GM19395 (cell line): Measurements from ENCODE around the gene ARL8A.
"Not testable (repeated sequence)": the region's sequence is repeated elsewhere in the genome, so short reads cannot be mapped to it uniquely, and the experiment has no call there.

Experiments used
- ATAC-seq: cut with Tn5 transposase; IDR thresholded peaks from one replicate; pipeline ENCODE4 v1.9.1; 2021; ENCODE audit warnings: mild to moderate bottlenecking, moderate library complexity; ENCODE audit not compliant: unreplicated experiment

The ARL8A gene

DNA sequence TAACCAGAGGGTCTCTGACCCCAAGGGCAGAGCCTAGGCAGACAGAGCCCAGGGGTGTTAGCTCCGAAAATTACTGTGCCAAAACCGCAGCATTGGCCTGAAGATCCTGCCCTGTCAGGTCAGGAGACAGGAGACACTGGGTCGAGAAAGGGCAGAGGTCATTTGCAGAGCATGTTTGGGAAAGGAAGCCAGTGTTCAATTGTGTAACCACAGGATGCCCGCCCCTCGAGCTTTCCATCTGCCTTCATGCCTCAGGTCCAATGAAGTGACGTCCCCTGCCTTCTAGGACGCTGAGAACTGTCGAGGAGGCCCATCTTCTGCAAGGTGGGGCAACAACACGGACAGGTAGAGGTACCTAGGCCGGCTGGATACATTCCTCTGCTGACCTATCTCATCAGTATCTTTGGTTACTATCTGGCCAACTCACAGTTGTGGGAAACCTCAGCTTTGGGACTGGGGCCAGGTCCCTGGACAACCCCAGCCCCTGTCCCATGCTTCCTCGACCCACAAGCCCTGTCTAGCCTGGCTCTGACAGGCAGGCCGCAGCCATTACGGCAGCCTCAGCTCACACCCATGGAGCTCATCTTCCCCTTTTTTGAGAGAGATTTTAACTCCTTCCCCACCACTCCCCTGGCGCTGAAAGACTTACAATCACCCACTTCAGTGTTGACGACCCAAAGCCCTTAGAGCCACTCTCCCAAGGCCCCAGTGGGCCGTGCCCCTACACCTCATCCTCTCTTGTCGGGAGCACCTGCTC lies 1.3 kb downstream of the ARL8A start:
- peak; percentile 29 for ATAC-seq

DNA sequence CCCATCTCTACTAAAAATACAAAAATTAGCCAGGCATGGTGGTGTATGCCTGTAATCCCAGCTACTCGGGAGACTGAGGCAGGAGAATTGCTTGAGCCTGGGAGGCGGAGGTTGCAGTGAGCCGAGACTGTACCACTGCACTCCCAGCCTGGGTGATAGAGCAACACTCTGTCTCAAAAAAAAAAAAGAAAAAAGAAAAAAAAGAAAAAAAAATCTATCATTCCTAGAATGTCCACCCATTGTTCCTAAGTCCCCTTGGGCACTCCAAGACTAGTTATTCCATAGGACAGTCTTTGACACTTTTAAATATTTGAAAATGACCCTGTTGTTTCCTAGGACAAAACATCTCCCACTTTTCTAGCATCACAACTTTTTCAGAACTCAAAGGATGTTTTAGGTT lies 3.1 kb downstream of the ARL8A start:
- not testable (repeated sequence) for ATAC-seq

DNA sequence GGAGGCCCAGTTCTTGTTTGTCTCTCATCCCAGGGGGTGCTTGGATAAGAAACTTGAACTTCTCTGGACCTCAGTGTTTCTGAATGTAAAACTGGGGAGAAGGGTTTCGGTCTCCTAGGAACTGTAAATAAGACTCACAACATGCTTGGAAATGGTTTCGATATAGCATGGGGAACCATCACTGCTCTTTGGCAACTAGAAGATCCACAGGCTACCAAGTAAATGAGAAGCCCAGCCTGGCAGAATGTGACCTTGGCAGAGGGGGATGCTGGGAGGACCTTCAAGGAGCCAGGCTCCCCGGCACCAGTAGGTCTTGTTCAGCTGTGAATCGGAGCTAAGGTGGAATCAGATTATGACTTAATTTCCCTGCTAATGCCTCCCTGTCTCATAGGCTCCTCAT lies 3.7 kb downstream of the ARL8A start:
- ATAC-seq = no peak

- peak; percentile 82 for ATAC-seq
These were observed 9.3 kb downstream of the ARL8A start for GRCh38 chr1:202135221-202135721.

- no peak for ATAC-seq
These were observed 9.8 kb downstream of the ARL8A start for GRCh38 chr1:202134645-202135172.

DNA sequence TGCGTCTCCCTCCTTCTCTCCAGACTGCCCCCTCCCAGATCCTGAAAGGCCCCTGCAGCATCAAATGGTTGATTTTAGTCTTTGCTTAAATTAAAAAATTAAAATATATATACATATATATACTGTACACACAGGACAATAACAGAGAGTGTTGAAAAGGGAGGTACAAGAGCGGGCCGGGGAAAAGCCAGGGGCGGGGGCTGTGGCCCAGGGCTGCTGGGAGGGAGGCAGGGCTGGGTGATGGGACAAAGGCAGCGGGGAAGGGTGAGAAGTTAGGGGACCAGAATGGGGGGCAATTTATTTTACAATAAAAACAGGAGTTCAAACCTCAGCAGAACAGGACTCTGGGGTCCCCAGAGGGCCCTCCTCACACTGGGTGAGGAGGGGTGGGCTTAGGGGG lies 10.5 kb downstream of the ARL8A start:
- ATAC-seq = no peak

GRCh38 chr1:202133496-202133895 lies 11.0 kb downstream of the ARL8A start:
- ATAC-seq = no peak

GRCh38 chr1:202133001-202133400 lies 11.5 kb downstream of the ARL8A start:
- ATAC-seq = no peak

DNA sequence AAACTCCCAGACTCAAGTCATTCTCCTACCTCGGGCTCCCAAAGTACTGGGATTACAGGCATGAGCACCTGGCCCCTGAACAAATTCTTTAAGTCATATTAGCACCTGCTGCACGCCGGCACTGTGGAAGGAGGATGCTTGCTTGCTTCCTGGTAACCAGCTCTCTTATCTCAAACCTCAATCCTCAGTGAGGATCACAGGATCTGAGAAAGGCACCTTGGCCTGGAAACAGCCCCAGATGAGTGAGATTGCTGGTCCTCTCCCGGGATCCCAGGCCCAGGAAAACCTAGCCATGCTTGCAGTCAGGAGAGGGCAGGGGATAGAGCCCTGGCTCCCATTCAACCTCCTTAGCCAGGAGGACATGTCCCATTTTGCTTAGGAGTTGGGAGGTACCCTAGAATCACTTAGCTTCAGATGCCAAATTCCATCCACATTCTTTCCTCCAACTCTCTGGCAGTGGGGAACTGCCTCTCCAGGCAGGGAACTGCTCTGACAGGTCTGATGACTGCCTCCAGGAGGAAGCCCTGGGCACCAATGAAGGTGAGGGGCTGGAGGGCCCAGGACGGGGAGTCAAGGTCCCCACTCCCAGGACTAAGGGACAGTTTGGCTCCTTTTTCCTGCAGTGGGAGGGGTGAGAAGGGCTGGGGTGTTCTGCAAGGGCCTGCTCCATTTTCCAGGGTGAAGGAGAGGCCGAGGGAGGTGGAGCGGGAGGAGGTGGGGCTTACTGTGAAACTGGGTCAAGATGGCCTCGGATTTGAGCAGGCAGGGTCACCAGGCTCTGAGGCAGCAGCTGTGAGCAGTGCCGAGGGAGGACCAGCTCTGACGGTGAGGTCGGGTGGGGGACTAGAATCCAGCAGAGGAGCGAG lies 12.3 kb downstream of the ARL8A start:
- ATAC-seq = no peak

- ATAC-seq = no peak
These were observed 13.6 kb downstream of the ARL8A start for GRCh38 chr1:202130816-202131522.

- no peak for ATAC-seq
These were observed 14.2 kb downstream of the ARL8A start for GRCh38 chr1:202130297-202130721.

GRCh38 chr1:202129453-202130296 lies 14.9 kb downstream of the ARL8A start:
- ATAC-seq = no peak

- ATAC-seq = no peak
These were observed 16.5 kb downstream of the ARL8A start for GRCh38 chr1:202127836-202128622.

GRCh38 chr1:202127061-202127460 lies 17.5 kb downstream of the ARL8A start:
- ATAC-seq = no peak

DNA sequence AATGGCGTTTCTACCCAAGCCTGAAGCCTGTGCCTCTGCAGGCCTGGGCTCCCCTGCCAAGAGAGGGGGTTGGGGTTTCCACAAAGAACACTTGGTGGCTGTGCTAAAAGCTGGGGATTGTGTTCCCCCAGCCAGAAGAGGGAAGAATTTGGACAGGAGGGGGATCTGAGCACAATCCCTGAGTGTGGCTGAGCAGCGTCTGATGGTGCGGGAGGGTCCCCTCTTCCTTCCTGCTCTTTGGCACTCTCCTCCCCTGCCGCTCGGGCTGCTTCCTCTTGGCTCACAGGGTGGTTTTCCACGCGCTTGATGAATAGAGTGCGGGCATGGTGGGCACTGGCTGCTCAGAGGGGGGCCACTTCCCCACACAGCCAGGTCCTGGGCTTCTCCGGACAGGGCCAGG lies 18.1 kb downstream of the ARL8A start:
- no peak for ATAC-seq

- no peak for ATAC-seq
These were observed 18.9 kb downstream of the ARL8A start for GRCh38 chr1:202125611-202126010.

- no peak for ATAC-seq
These were observed 20.4 kb downstream of the ARL8A start for GRCh38 chr1:202124142-202124541.

GRCh38 chr1:202123336-202123813 lies 21.2 kb downstream of the ARL8A start:
- no peak for ATAC-seq

DNA sequence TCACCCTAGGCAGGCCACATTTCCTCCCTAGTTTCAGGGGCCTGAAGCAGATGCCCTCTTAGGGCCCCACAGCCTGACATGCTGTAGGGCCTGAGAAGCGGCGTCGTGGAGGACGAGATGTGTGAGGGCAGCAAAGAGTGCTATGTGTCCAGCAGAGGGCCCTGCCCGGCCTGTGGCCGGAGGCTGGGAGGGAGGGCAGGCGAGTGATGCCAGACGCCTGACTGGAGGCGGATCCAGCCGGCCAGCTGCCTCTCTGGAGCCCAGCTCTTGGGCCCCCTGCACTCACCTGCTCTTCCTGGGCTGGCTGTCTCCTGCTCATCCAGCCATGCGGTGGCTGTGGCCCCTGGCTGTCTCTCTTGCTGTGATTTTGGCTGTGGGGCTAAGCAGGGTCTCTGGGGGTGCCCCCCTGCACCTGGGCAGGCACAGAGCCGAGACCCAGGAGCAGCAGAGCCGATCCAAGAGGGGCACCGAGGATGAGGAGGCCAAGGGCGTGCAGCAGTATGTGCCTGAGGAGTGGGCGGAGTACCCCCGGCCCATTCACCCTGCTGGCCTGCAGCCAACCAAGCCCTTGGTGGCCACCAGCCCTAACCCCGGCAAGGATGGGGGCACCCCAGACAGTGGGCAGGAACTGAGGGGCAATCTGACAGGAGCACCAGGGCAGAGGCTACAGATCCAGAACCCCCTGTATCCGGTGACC lies 21.8 kb downstream of the ARL8A start, which contains the start of gene GPR37L1:
Gene GPR37L1, plus strand, starts transcription at position 279 of the 697 bp plus-strand sequence. Its CDS starts 47 bp downstream, at position 326.
- no peak for ATAC-seq
